Stimulated activated CD8-positive, alpha-beta memory T cell treated with anti-CD3 and anti-CD28 coated beads, Interleukin-4, amount 100 ng/mL, for 1 hour (primary cell): ENCODE results near the gene RELA.
"Not testable (repeated sequence)": the region's sequence is repeated elsewhere in the genome, so short reads cannot be mapped to it uniquely, and the experiment has no call there.

ENCODE experiments used
- DNase-seq, 2 donors: peaks; one replicate each; pipeline ENCODE4 v3.0.0-alpha.2; 2020; ENCODE audit warnings: low read depth in 2 of 2, low spot score in 1 of 2

RELA gene

GRCh38 chr11:65662799-65663638, at the start of gene RELA:
TSS of gene RELA (minus strand) at chr11:65662916. CDS start at chr11:65662832, 84 bp downstream.
- DNase-seq, result peak; percentile 74 to 80

- DNase-seq, result peak; percentile 96 to 98
Observed at GRCh38 chr11:65711785-65712632, 49.3 kb upstream of the RELA start, which contains the start of gene KAT5. TSS of gene KAT5 (plus strand) at chr11:65712252. CDS start at chr11:65712268, 16 bp downstream.

- no peak for DNase-seq
Observed at GRCh38 chr11:65710421-65710820, 47.7 kb upstream of the RELA start.

GRCh38 chr11:65709661-65710060, 46.9 kb upstream of the RELA start:
- DNase-seq, result no peak

GRCh38 chr11:65708451-65708850, 45.7 kb upstream of the RELA start:
- no peak for DNase-seq

GRCh38 chr11:65707002-65707401, 44.3 kb upstream of the RELA start:
- DNase-seq, result not testable (repeated sequence)

GRCh38 chr11:65706303-65706763, 43.6 kb upstream of the RELA start:
- peak; percentile 30 to 61 for DNase-seq

GRCh38 chr11:65703846-65704245, 41.1 kb upstream of the RELA start:
- no peak for DNase-seq

- DNase-seq, result no peak
Observed at GRCh38 chr11:65701686-65702085, 39.0 kb upstream of the RELA start.

GRCh38 chr11:65700399-65700798, 37.7 kb upstream of the RELA start:
- DNase-seq, result no peak

GRCh38 chr11:65699306-65699705, 36.6 kb upstream of the RELA start:
- no peak for DNase-seq

- DNase-seq, result no peak
Observed at GRCh38 chr11:65698205-65698604, 35.5 kb upstream of the RELA start.

- no peak for DNase-seq
Observed at GRCh38 chr11:65696802-65697552, 34.3 kb upstream of the RELA start.

GRCh38 chr11:65695459-65696241, 32.9 kb upstream of the RELA start:
- no peak for DNase-seq

- no peak for DNase-seq
Observed at GRCh38 chr11:65692367-65692766, 29.7 kb upstream of the RELA start.

GRCh38 chr11:65691847-65692246, 29.1 kb upstream of the RELA start:
- DNase-seq, result not testable (repeated sequence)

GRCh38 chr11:65685981-65686380, 23.3 kb upstream of the RELA start:
- no peak for DNase-seq

GRCh38 chr11:65683480-65683879, 20.8 kb upstream of the RELA start:
- DNase-seq, result not testable (repeated sequence)

GRCh38 chr11:65680192-65680743, 17.6 kb upstream of the RELA start:
- DNase-seq, result no peak

GRCh38 chr11:65672982-65673381, 10.3 kb upstream of the RELA start:
- DNase-seq, result no peak
